ENCODE data around the gene ZNF416.
A peak's percentile ranks its signal among the peaks of the same experiment; 100 is the strongest.

DNA sequence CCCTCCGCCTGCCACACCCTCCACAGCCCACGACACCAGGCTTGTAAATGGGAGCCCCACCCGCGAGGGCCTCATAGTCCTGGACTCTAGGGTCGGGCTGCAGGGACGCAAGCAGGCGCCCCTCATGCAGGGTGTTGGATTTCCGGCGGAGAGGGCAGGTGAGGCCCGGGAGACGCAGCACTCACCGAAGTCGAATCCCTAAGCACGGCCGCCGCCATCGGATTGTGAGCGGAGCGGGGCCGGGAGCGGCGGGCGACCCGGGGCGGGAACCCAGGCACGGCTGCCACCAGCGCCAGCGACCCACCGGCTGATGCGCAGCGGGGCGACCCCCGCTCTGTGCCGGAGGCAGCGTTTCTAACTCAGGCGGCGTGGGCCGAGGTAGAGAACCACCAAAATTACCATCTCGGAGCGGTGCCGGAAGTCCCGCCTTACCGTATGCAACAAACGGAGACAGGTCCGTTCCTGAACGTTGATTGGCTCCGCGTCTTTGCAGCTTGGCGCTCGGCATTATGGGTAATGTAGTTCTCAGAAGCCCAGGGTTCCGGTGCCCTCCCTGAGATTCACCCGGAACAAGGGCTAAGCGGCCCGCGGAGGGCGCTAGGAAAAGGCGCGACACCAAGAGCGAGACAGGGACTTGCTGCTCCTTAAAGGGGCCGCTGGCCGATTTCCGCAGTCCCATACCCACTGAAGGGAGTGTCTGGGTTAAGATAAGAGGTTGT is at the start of gene ZNF416:
- no peak for TF ChIP-seq POLR2AphosphoS5 (IDR thresholded peaks at IDR 0.05; ENCODE audit: low read depth, low read length)
- TF ChIP-seq POLR2A (IDR thresholded peaks at IDR 0.05; ENCODE audit: low read depth, low read length): peak; percentile 64
- TF ChIP-seq SPI1 (IDR thresholded peaks at IDR 0.05; ENCODE audit: low read depth, low read length): no peak
